GM03348 (cell line): ENCODE results near the gene BCKDK.
"Not testable (repeated sequence)": the region's sequence is repeated elsewhere in the genome, so short reads cannot be mapped to it uniquely, and the experiment has no call there.

Experiments
- DNase-seq: peaks from one replicate; pipeline ENCODE4 v3.0.0; 2012; ENCODE audit warnings: low spot score

The BCKDK gene

DNA sequence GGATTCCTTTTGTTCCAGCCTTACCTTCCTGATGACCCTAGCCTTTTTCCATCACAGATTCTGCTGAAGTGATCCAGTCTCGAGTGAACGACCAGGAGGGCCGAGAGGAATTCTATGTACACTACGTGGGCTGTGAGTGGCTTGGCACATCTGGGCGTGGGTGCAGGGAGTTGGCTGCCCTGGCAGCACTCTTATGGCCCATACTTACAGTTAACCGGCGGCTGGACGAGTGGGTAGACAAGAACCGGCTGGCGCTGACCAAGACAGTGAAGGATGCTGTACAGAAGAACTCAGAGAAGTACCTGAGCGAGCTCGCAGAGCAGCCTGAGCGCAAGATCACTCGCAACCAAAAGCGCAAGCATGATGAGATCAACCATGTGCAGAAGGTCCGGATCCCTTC lies 11.9 kb downstream of the BCKDK start:
- DNase-seq, result no peak

- no peak for DNase-seq
These were observed 17.7 kb downstream of the BCKDK start for GRCh38 chr16:31125844-31126243.

DNA sequence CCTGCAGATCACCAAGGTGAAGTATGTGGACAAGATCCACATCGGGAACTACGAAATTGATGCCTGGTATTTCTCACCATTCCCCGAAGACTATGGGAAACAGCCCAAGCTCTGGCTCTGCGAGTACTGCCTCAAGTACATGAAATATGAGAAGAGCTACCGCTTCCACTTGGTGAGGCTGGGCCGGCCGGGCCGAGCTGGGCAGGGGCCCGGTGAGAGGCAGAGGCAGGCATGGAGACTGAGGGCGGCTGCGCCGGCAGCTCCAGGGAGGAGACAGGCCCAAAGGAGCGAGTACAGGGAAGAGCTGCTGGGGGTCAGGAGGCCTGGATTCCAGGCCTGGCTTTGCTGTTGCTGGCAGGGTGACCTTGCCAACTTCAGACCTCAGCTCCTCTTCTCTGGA lies 19.0 kb downstream of the BCKDK start:
- DNase-seq, result no peak

GRCh38 chr16:31128711-31129567 lies 20.8 kb downstream of the BCKDK start:
- no peak for DNase-seq

DNA sequence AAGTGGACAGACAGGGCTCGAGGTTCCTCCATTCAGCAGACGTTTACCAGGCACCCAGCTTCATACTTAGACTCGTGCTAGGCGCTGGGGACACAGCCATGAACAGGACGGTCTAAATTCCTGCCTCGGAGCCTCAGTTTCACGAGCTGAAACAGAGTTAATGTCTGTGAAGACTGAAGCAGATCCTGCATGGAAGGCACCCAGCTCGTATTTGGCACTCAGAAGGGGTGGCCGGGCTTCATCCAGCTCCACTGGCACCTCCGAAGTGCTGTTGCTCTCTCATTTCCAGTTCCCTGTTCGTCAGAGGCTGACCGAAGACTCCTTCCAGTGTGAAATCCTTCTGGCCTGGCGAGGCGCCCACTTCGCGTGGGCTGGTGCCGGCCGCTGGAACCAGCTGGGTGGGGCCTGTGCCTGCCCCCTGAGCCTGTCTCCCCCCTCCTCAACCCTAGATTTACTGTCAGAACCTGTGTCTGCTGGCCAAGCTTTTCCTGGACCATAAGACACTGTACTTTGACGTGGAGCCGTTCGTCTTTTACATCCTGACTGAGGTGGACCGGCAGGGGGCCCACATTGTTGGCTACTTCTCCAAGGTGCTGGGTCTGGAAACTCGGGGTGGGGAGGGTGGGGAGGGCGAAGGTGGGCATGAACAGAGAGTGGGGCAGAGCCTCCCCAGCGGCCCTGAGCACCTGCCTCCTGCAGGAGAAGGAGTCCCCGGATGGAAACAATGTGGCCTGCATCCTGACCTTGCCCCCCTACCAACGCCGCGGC lies 21.6 kb downstream of the BCKDK start:
- DNase-seq, result no peak

DNA sequence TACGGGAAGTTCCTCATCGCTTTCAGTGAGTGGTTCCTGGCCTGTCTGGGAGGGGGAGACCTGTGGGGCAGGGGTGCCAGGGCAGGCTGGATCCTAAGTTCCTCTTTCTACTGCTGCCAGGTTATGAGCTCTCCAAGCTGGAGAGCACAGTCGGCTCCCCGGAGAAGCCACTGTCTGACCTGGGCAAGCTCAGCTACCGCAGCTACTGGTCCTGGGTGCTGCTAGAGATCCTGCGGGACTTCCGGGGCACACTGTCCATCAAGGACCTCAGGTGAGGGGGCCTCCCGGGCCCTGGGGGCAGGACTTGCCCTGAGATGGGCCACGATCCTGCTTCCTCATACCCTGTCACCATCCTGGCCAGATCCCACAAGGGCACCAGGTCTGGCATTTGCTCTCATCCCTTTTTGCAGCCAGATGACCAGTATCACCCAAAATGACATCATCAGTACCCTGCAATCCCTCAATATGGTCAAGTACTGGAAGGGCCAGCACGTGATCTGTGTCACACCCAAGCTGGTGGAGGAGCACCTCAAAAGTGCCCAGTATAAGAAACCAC lies 22.2 kb downstream of the BCKDK start:
- no peak for DNase-seq

- DNase-seq, result no peak
These were observed 22.7 kb downstream of the BCKDK start for GRCh38 chr16:31130899-31131298.

GRCh38 chr16:31131416-31131815 lies 23.2 kb downstream of the BCKDK start:
- no peak for DNase-seq

DNA sequence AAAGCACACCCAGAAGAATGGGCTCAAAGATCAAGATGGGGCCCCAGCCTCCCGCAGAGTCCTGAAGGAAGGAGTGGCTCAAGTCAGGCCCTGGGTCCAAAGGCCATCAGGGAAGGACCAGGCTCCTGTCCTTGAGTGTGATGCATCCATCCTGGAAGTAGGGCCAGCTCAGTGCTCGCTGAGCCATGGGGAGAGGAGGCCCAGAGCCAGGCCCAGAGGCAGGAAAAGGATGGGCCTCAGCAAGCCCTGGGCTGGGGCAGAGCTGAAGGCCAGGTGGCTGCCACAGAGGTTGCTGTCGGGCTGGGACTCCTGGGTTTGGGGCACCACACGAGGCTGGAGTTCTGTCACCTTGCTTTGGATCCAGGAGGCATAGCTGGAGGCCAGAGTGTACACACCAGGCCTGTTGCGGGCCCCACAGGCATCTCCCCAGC lies 23.7 kb downstream of the BCKDK start:
- DNase-seq, result no peak

DNA sequence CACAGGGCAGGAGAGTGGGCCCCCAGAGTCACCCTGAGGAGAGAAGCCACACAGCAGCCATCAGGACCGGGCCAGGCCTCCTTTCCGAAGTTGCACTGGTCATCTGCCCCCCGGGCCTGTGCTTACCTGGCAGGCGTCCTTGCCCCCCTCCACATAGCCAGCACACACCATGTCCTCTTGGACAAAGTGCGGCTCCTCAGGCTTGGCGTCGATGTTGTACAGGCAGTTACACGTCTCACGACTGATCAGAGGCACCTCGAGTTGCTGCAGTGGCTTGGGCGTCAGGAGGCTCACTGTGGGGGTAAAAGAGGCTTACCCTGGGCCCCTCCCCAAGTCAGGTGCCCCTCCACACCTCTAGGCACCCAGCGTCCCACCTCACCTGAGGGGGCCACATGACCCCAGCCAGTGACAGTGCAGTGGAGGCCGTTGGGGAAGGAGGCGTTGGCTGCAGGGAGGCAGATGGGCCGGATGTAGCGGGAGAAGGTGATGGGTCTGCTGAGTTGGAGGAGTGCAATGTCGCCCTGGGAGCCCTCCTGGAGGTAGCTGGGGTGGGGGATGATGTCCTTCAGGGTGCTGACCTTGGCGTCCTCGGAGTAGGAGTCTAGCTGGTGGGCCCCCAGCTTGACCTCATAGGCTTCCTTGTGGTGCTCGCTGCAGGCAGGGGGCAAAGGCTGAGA lies 24.3 kb downstream of the BCKDK start:
- no peak for DNase-seq

GRCh38 chr16:31133046-31133501 lies 24.9 kb downstream of the BCKDK start:
- DNase-seq, result no peak

GRCh38 chr16:31134091-31134571 lies 25.9 kb downstream of the BCKDK start:
- no peak for DNase-seq

- DNase-seq, result no peak
These were observed 26.7 kb downstream of the BCKDK start for GRCh38 chr16:31134625-31135534.

DNA sequence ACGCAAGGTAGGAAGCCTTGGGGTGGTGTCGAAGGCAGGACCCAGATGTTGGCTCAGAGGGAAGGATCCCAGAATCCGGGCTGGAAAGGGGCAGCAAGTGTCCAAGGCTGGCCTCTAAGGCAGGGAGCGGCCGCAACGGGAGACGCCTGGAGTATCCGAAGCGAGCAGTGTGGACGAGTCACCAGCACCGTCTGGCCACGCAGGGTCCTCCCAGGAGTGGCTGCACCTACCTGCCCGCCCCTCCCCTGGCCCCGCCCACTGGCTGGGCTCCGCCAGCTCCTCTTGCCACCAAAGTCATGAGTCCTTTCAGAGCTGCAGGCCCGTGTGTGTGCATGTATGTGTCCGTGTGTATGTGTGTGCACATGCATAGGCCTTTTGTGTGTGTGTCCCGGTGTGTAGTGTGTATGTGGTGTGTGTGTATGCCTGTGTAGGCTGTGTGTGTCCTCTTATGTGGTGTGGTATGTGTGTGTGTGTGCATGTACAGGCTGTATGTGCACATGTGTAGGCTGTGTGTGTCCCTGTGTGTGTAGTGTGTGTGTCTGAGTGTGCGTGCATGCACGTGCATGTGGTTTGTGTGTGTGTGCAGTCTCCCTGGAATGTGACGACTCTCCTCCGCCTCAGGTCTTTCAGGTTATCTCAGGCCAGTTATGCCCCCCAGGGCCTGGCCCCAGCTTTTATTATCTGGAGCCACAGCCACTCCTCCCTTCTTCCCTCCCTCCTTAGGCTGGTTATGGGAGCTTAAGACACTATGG lies 27.5 kb downstream of the BCKDK start, which contains the start of gene PRSS8:
PRSS8 (minus strand) TSS at position 193 of the 752 bp plus-strand sequence. CDS start 229 bp downstream, outside the sequence.
- DNase-seq, result no peak

DNA sequence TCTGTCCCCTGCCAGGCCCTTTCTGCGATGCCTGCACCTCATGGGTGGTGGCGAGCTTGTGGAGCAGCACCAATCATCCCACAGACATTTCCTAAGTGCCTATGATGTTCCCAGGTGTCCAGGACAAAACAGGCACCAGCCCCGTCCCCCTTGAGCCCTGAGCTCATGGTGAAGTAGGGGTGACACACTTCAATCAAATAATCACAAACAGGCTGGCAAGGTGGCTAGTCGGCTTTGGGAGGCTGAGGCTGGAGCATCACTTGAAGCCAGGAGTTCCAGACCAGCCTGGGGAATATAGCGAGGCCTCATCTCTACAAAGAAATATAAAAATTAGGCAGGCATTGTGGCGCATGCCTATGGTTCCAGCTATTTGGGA lies 28.1 kb downstream of the BCKDK start:
- DNase-seq, result no peak

DNA sequence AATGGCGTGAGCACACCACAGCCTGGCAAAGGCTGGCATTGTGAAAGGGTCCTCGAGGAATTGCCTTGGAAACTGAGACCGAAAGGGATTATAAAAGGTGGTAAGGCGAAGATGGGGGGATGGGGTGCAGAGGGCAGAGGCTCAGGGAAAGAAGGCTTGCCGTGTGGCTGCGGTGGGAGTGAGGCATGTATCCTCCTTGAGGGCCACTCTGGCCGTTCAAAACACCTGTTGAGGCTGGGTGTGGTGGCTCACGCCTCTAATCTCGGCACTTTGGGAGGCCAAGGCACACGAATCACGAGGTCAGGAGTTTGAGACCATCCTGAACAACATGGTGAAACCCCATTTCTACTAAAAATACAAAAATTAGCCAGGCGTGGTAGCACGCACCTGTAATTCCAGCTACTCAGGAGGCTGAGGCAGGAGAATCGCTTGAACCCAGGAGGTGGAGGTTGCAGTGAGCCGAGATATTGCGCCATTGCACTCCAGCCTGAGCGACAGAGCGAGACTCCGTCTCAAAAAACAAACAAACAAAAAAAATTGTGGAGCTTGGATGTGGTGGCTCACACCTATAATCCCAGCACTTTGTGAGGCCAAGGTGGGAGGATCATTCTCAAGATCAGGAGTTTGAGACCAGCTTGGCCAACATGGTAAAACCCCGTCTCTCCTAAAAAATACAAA lies 28.8 kb downstream of the BCKDK start:
- DNase-seq, result not testable (repeated sequence)

DNA sequence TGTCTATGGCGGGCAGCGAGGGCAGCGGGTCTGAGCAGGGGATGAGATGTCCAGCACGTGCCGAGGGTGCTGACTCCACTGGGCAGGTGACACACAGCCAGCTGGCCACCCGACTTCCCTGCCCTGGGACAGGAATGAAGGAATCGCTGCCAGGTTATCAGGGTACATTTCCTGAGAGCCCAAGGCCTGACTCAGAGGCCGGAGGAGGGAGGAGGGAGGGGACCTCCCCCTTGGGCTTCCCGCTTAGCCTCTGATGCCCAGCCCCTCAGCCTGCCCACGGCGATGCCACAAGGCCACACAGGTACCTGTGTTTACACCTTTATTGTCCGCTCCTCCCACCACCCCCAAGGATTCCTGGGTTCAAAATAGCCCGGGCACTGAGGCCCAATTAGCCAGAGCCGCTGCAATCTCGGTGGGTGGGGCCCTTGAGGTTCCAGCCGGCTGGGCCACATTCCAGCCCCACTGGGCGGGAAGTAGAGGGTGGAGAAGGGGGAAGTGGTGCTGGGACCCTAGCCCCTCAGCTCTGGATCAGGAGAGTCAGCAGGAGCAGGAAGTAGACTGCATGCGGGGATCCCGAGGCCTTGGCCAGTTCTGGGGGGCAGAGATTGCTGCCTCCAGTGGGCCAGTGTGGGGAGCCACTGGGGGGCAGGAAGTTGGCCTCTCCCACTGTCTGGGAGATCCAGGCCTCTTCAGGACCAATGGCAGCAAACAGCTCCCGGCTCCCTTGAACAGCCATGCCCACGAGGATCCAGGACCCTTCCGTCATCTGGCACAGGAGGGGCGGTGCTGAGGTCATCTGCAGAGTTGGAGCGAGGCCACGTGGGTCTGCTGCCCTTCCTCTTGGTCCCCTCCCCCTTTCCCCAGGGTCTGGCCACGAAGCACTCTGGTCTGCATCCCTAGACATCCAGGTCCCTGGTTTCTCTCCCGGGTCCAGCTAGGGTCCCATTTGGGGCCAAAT lies 30.7 kb downstream of the BCKDK start:
- DNase-seq, result no peak

- not testable (repeated sequence) for DNase-seq
These were observed 32.9 kb downstream of the BCKDK start for GRCh38 chr16:31141071-31141469.
